Panc1 (cell line): ENCODE results near the gene GRK1. TPM values are rescaled to one million over a fixed set of nuclear protein-coding genes. Genes with fewer than 3 reads are reported as not detected.

ENCODE experiments used
- ATAC-seq: fragments of 200-7000 bp; cut with Tn5 transposase; 2 replicates; pipeline ENCODE4 v1.9.1; 2020; ENCODE audit warnings: mild to moderate bottlenecking, moderate library complexity
- BruUV-seq: library from RNA; stranded (reverse); fragments of 400-500 nt; replicated peaks from 2 replicates; lab custom pipeline; 2021; lab: Mats Ljungman, UMichigan
- CTCF ChIA-PET: fragments of 300-600 bp; sonication (Branson Sonifier 250); formaldehyde crosslinking; loops from one replicate; lab custom pipeline; 2022; ENCODE audit warnings: antibody characterized with exemption; lab: Charles Lee
- POLR2A ChIA-PET: fragments of 300-600 bp; sonication (Branson Sonifier 250); formaldehyde crosslinking; loops from one replicate; lab custom pipeline; 2022; ENCODE audit warnings: antibody characterized with exemption; lab: Charles Lee
- DNase-seq: peaks from one replicate; pipeline ENCODE4 v3.0.0-alpha.2; 2010; ENCODE audit warnings: low read depth, low spot score
- H3K27ac ChIP-seq: 2 replicates; pipeline ENCODE4 v1.5.1; 2011; ENCODE audit warnings: mild to moderate bottlenecking, low read length, inconsistent platforms
- H3K27me3 ChIP-seq: fragments of 200-500 bp; sonication (Bioruptor generic); 2 replicates; pipeline ENCODE4 v1.6.0; 2014; ENCODE audit warnings: low read length, inconsistent platforms; ENCODE audit not compliant: control insufficient read depth, insufficient read depth
- H3K36me3 ChIP-seq: fragments of 200-500 bp; sonication (Bioruptor generic); 2 replicates; pipeline ENCODE4 v1.5.1; 2014; ENCODE audit warnings: inconsistent platforms, mild to moderate bottlenecking, low read length, moderate library complexity; ENCODE audit not compliant: control insufficient read depth, insufficient read depth
- H3K4me1 ChIP-seq: 2 replicates; pipeline ENCODE4 v1.5.1; 2011; ENCODE audit warnings: inconsistent platforms, mild to moderate bottlenecking, low read length, moderate library complexity; ENCODE audit not compliant: control insufficient read depth, insufficient read depth
- H3K4me3 ChIP-seq, 2 experiments: 2 replicates each; pipeline ENCODE4 v1.5.1; 2011 to 2012; ENCODE audit warnings: low read depth in 2 of 2, low read length in 2 of 2, mild to moderate bottlenecking in 2 of 2, inconsistent platforms in 1 of 2, moderate library complexity in 1 of 2
- H3K9me3 ChIP-seq: fragments of 200-500 bp; sonication (Bioruptor generic); 2 replicates; pipeline ENCODE4 v1.5.1; 2014; ENCODE audit warnings: low read depth, mild to moderate bottlenecking, inconsistent platforms, low read length, moderate library complexity; ENCODE audit not compliant: control insufficient read depth, insufficient read depth
- POLR2AphosphoS5 ChIP-seq: IDR thresholded peaks from 2 replicates; pipeline ENCODE4 v1.6.1; 2012; ENCODE audit warnings: mild to moderate bottlenecking, low read depth, low read length, moderate library complexity
- SIN3A ChIP-seq: IDR thresholded peaks from 2 replicates; pipeline ENCODE4 v1.6.1; 2012; ENCODE audit warnings: low read depth, mild to moderate bottlenecking, low read length, moderate library complexity, borderline replicate concordance; ENCODE audit not compliant: insufficient read depth
- TCF7L2 ChIP-seq: IDR thresholded peaks from 2 replicates; pipeline ENCODE4 v1.6.1; 2011; ENCODE audit warnings: mild to moderate bottlenecking, low read depth, low read length, inconsistent platforms
- in situ Hi-C: cut with HindIII; loops from 2 replicates; pipeline ENCODE4 v1.10.0; 2016; ENCODE audit warnings: low sequenced_read_pairs, low pct_unique_long_range_greater_than_20kb
- intact Hi-C: fragments of 100-400 bp; cut with micrococcal nuclease; formaldehyde crosslinking; loops from one replicate; pipeline ENCODE4 v1.10.0; 2022; ENCODE audit not compliant: unreplicated experiment
- total RNA-seq: library from RNA; stranded (reverse); gene quantifications from one replicate; pipeline ENCODE4 v1.2.1, GENCODE V29; 2021; ENCODE audit not compliant: unreplicated experiment
- TF ChIP-seq, protein P1 (sequence below): fragments of 450-650 bp; IDR thresholded peaks from 2 replicates; pipeline ENCODE4 v1.5.1; 2017; ENCODE audit warnings: mild to moderate bottlenecking
- TF ChIP-seq, protein P2 (sequence below), 2 experiments: IDR thresholded peaks; 2 replicates each; pipeline ENCODE4 v1.6.1; 2011 to 2012; ENCODE audit warnings: low read depth in 2 of 2, control low read depth in 1 of 2, low read length in 1 of 2, mild to moderate bottlenecking in 1 of 2, moderate library complexity in 1 of 2; ENCODE audit not compliant: insufficient read depth in 1 of 2

Gene GRK1
- total RNA-seq, 1 experiment from 2014 or later: 1.8 TPM

GRCh38 chr13:113658836-113659235 is 8.2 kb upstream of the GRK1 start:
- ATAC-seq (no peak), DNase-seq (no peak)
- H3K27me3 ChIP-seq: no peaks in the 10 kb centered on the region
- H3K4me1 ChIP-seq: no peaks in the 10 kb centered on the region
- H3K4me3 ChIP-seq: no peak overlapping the region
- TF ChIP-seq, protein P1, sequence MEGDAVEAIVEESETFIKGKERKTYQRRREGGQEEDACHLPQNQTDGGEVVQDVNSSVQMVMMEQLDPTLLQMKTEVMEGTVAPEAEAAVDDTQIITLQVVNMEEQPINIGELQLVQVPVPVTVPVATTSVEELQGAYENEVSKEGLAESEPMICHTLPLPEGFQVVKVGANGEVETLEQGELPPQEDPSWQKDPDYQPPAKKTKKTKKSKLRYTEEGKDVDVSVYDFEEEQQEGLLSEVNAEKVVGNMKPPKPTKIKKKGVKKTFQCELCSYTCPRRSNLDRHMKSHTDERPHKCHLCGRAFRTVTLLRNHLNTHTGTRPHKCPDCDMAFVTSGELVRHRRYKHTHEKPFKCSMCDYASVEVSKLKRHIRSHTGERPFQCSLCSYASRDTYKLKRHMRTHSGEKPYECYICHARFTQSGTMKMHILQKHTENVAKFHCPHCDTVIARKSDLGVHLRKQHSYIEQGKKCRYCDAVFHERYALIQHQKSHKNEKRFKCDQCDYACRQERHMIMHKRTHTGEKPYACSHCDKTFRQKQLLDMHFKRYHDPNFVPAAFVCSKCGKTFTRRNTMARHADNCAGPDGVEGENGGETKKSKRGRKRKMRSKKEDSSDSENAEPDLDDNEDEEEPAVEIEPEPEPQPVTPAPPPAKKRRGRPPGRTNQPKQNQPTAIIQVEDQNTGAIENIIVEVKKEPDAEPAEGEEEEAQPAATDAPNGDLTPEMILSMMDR: no peak
- TF ChIP-seq TCF7L2: no peak
- TF ChIP-seq, protein P2, sequence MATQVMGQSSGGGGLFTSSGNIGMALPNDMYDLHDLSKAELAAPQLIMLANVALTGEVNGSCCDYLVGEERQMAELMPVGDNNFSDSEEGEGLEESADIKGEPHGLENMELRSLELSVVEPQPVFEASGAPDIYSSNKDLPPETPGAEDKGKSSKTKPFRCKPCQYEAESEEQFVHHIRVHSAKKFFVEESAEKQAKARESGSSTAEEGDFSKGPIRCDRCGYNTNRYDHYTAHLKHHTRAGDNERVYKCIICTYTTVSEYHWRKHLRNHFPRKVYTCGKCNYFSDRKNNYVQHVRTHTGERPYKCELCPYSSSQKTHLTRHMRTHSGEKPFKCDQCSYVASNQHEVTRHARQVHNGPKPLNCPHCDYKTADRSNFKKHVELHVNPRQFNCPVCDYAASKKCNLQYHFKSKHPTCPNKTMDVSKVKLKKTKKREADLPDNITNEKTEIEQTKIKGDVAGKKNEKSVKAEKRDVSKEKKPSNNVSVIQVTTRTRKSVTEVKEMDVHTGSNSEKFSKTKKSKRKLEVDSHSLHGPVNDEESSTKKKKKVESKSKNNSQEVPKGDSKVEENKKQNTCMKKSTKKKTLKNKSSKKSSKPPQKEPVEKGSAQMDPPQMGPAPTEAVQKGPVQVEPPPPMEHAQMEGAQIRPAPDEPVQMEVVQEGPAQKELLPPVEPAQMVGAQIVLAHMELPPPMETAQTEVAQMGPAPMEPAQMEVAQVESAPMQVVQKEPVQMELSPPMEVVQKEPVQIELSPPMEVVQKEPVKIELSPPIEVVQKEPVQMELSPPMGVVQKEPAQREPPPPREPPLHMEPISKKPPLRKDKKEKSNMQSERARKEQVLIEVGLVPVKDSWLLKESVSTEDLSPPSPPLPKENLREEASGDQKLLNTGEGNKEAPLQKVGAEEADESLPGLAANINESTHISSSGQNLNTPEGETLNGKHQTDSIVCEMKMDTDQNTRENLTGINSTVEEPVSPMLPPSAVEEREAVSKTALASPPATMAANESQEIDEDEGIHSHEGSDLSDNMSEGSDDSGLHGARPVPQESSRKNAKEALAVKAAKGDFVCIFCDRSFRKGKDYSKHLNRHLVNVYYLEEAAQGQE (IDR thresholded peaks at IDR 0.05; ENCODE audit: insufficient read depth in 1 of 2, low read depth in 2 of 2, low read length in 1 of 2): no peak
- no peak for TF ChIP-seq SIN3A
- TF ChIP-seq POLR2AphosphoS5: no peak
- POLR2A ChIA-PET: no interaction called here
- intact Hi-C loops: no loop called here
- H3K9me3 ChIP-seq: no peaks in the 10 kb centered on the region
- no peak overlapping the region for H3K27ac ChIP-seq
- H3K36me3 ChIP-seq: no peaks in the 10 kb centered on the region
- no TSS peak for BruUV-seq
- in situ Hi-C loops: no loop called here
- CTCF ChIA-PET: no interaction called here

DNA sequence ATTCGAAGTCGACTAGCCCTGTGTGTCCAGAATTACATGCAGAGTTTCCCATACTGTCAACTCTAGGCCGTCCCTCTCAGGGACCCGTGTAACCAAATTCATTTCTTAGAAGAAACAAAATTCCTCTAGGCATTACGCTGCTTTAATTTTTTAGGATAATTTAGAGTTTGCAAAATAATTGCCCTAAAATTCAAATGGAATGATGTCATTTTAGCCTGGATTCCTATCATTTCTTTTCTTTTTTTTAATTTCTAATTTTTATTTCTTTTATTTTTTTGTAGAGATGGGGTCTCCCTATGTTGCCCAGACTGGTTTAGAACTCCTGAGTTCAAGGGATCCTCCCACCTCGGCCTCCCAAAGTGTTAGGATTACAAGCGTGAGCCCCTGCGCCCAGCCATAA is 7.7 kb upstream of the GRK1 start:
- DNase-seq (no peak), ATAC-seq (no peak)
- POLR2A ChIA-PET: no interaction called here
- no peaks in the 10 kb centered on the region for H3K4me1 ChIP-seq
- H3K36me3 ChIP-seq: no peaks in the 10 kb centered on the region
- H3K27me3 ChIP-seq: no peaks in the 10 kb centered on the region
- CTCF ChIA-PET: no interaction called here
- intact Hi-C loops: no loop called here
- BruUV-seq: no TSS peak
- H3K4me3 ChIP-seq: no peak overlapping the region
- TF ChIP-seq SIN3A (no peak), POLR2AphosphoS5 (no peak), TCF7L2 (no peak)
- TF ChIP-seq, protein P1: no peak
- TF ChIP-seq, protein P2 (IDR thresholded peaks at IDR 0.05; ENCODE audit: insufficient read depth in 1 of 2, low read depth in 2 of 2, low read length in 1 of 2): no peak
- H3K9me3 ChIP-seq: no peaks in the 10 kb centered on the region
- in situ Hi-C loops: no loop called here
- H3K27ac ChIP-seq: no peak overlapping the region
